Hepatocyte (in vitro differentiated cells): ENCODE data around the gene BIVM.

ENCODE experiments used
- CTCF ChIP-seq: fragments of 200-600 bp; sonication (generic); IDR thresholded peaks from 2 replicates; pipeline ENCODE4 v1.5.1; 2016; ENCODE audit warnings: antibody characterized with exemption, mild to moderate bottlenecking; ENCODE audit not compliant: poor library complexity
- EZH2 ChIP-seq: fragments of 200-600 bp; sonication (generic); IDR thresholded peaks from 2 replicates; pipeline ENCODE4 v1.6.1; 2016; ENCODE audit warnings: antibody characterized with exemption, mild to moderate bottlenecking, borderline replicate concordance
- EZH2phosphoT487 ChIP-seq: fragments of 200-600 bp; sonication (generic); IDR thresholded peaks from one replicate; pipeline ENCODE4 v1.6.1; 2018; ENCODE audit warnings: antibody characterized with exemption, mild to moderate bottlenecking, low read depth, moderate library complexity; ENCODE audit not compliant: unreplicated experiment, severe bottlenecking

GRCh38 chr13:102805680-102806079 is 6.8 kb downstream of the BIVM start:
- TF ChIP-seq EZH2phosphoT487 (no peak), CTCF (no peak), EZH2 (no peak)
